GM04503 (cell line): ENCODE measurements around the gene PEX10.
A peak's percentile ranks its signal among the peaks of the same experiment; 100 is the strongest.

Experiments
- DNase-seq: peaks from one replicate; pipeline ENCODE4 v3.0.0-alpha.2; 2012; ENCODE audit warnings: low read depth

The PEX10 gene

GRCh38 chr1:2404890-2405511 is 7.4 kb downstream of the PEX10 start:
- no peak for DNase-seq

- DNase-seq: no peak
Observed at GRCh38 chr1:2404142-2404889, 8.0 kb downstream of the PEX10 start.

- no peak for DNase-seq
Observed at GRCh38 chr1:2403273-2403672, 9.1 kb downstream of the PEX10 start.

- DNase-seq: no peak
Observed at GRCh38 chr1:2402420-2402819, 9.9 kb downstream of the PEX10 start.

- no peak for DNase-seq
Observed at GRCh38 chr1:2400950-2401649, 11.3 kb downstream of the PEX10 start.

GRCh38 chr1:2400576-2400909 is 11.8 kb downstream of the PEX10 start:
- no peak for DNase-seq

- DNase-seq: no peak
Observed at GRCh38 chr1:2399890-2400575, 12.3 kb downstream of the PEX10 start.

- no peak for DNase-seq
Observed at GRCh38 chr1:2398871-2399270, 13.5 kb downstream of the PEX10 start.

- DNase-seq: no peak
Observed at GRCh38 chr1:2397007-2397679, 15.2 kb downstream of the PEX10 start.

- no peak for DNase-seq
Observed at GRCh38 chr1:2396476-2396875, 15.9 kb downstream of the PEX10 start.

GRCh38 chr1:2396059-2396458 is 16.3 kb downstream of the PEX10 start:
- no peak for DNase-seq

- DNase-seq: no peak
Observed at GRCh38 chr1:2395245-2395644, 17.1 kb downstream of the PEX10 start.

GRCh38 chr1:2394761-2395160 is 17.6 kb downstream of the PEX10 start:
- DNase-seq: no peak

GRCh38 chr1:2394220-2394619 is 18.1 kb downstream of the PEX10 start:
- DNase-seq: no peak

GRCh38 chr1:2393471-2393877 is 18.9 kb downstream of the PEX10 start:
- no peak for DNase-seq

GRCh38 chr1:2392686-2393085 is 19.7 kb downstream of the PEX10 start:
- DNase-seq: no peak

- no peak for DNase-seq
Observed at GRCh38 chr1:2391931-2392509, 20.3 kb downstream of the PEX10 start.

- DNase-seq: peak; percentile 88
Observed at GRCh38 chr1:2391041-2391930, 21.1 kb downstream of the PEX10 start, which contains the start of the genes MORN1 and RER1. Gene MORN1 (minus strand): TSS chr1:2391554. CDS start chr1:2391533, 21 bp downstream. Gene RER1 (plus strand): TSS chr1:2391841. CDS start chr1:2395791, 3,950 bp downstream.

GRCh38 chr1:2389644-2390043 is 22.7 kb downstream of the PEX10 start:
- no peak for DNase-seq
